Suprapubic skin (tissue), 4 donors: ENCODE data around the gene SEMA4G.

Source experiments
- POLR2A ChIP-seq, 2 donors: fragments of 450-650 bp; IDR thresholded peaks; one replicate each; pipeline ENCODE4 v1.6.1; 2017; ENCODE audit warnings: antibody characterized with exemption in 2 of 2, mild to moderate bottlenecking in 2 of 2, moderate library complexity in 2 of 2
- POLR2AphosphoS5 ChIP-seq, 3 donors: sonication (generic); formaldehyde crosslinking; IDR thresholded peaks; one replicate each; pipeline ENCODE4 v1.6.1; 2017; ENCODE audit warnings: antibody characterized with exemption in 3 of 3
- TF ChIP-seq, protein P1 (sequence below), 2 donors: fragments of 200-600 bp in 1 of 2; fragments of 450-650 bp in 1 of 2; sonication (generic) in 1 of 2; IDR thresholded peaks; one replicate each; pipeline ENCODE4 v1.5.1; 2016 to 2019; ENCODE audit warnings: antibody characterized with exemption in 2 of 2, mild to moderate bottlenecking in 1 of 2, moderate library complexity in 1 of 2

DNA sequence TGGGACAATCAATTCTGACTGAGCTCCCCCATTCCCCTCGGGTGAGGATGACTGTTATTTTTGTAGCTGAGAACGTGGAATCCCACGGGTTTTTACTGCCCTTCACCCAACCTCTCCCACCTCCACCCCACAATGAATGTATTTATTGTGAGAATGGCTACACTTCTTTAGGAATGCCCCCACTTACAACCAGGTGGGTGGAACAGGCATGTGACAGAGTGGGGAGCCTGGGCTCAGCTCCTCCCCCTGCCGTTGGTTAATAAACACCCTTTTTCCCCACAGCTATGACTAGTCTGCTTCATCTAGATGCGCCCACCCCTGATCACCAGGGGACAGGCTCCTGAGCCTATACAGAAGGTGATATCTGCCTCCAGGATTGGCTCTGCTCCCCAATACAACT is 16.0 kb downstream of the SEMA4G start:
- TF ChIP-seq, protein P1, sequence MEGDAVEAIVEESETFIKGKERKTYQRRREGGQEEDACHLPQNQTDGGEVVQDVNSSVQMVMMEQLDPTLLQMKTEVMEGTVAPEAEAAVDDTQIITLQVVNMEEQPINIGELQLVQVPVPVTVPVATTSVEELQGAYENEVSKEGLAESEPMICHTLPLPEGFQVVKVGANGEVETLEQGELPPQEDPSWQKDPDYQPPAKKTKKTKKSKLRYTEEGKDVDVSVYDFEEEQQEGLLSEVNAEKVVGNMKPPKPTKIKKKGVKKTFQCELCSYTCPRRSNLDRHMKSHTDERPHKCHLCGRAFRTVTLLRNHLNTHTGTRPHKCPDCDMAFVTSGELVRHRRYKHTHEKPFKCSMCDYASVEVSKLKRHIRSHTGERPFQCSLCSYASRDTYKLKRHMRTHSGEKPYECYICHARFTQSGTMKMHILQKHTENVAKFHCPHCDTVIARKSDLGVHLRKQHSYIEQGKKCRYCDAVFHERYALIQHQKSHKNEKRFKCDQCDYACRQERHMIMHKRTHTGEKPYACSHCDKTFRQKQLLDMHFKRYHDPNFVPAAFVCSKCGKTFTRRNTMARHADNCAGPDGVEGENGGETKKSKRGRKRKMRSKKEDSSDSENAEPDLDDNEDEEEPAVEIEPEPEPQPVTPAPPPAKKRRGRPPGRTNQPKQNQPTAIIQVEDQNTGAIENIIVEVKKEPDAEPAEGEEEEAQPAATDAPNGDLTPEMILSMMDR (IDR thresholded peaks at IDR 0.05), result no peak
- TF ChIP-seq POLR2AphosphoS5 (IDR thresholded peaks at IDR 0.05) (no peak), POLR2A (IDR thresholded peaks at IDR 0.05) (no peak)
